DOHH2 (cell line): Measurements from ENCODE around the gene SMTN.

Experiments used
- H3F3A ChIP-seq: fragments of 200-600 bp; sonication (generic), shearing (Covaris generic); 2 replicates; pipeline ENCODE4 v1.6.0; 2016; ENCODE audit warnings: antibody characterized with exemption, mild to moderate bottlenecking; ENCODE audit not compliant: control insufficient read depth, insufficient read depth
- H3K27ac ChIP-seq: fragments of 200-600 bp; sonication (generic); 2 replicates; pipeline ENCODE4 v1.5.1; 2014; ENCODE audit warnings: low read depth, mild to moderate bottlenecking, low read length, moderate library complexity
- H3K27me3 ChIP-seq: fragments of 200-600 bp; sonication (generic); 2 replicates; pipeline ENCODE4 v1.6.1; 2014; ENCODE audit warnings: mild to moderate bottlenecking, low read length, mixed read lengths; ENCODE audit not compliant: control insufficient read depth
- H3K36me3 ChIP-seq: fragments of 200-600 bp; sonication (generic); 2 replicates; pipeline ENCODE4 v1.6.1; 2014; ENCODE audit warnings: mild to moderate bottlenecking, low read length, moderate library complexity, mixed read lengths; ENCODE audit not compliant: control insufficient read depth
- H3K4me1 ChIP-seq: fragments of 200-600 bp; sonication (generic); 2 replicates; pipeline ENCODE4 v1.6.1; 2014; ENCODE audit warnings: mild to moderate bottlenecking, low read length, mixed read lengths; ENCODE audit not compliant: control insufficient read depth
- H3K4me2 ChIP-seq: fragments of 200-600 bp; sonication (generic); 2 replicates; pipeline ENCODE4 v1.6.0; 2014; ENCODE audit warnings: mild to moderate bottlenecking, low read length, moderate library complexity
- H3K4me3 ChIP-seq: fragments of 200-600 bp; sonication (generic); 2 replicates; pipeline ENCODE4 v1.5.1; 2014; ENCODE audit warnings: mild to moderate bottlenecking, low read length, mixed read lengths
- H3K79me2 ChIP-seq: fragments of 200-600 bp; sonication (generic); 2 replicates; pipeline ENCODE4 v1.6.1; 2014; ENCODE audit warnings: mild to moderate bottlenecking, low read length, mixed read lengths; ENCODE audit not compliant: control insufficient read depth
- H3K9me2 ChIP-seq: fragments of 200-600 bp; sonication (generic); replicated peaks from 2 replicates; pipeline ENCODE4 v1.6.1; 2014; ENCODE audit warnings: mild to moderate bottlenecking, low read length, mixed read lengths; ENCODE audit not compliant: control insufficient read depth
- H3K9me3 ChIP-seq: fragments of 200-600 bp; sonication (generic); 2 replicates; pipeline ENCODE4 v1.6.1; 2014; ENCODE audit warnings: antibody characterized with exemption, low read length, mixed read lengths; ENCODE audit not compliant: control insufficient read depth, insufficient read depth
- H4K20me1 ChIP-seq: fragments of 200-600 bp; sonication (generic); 2 replicates; pipeline ENCODE4 v1.6.0; 2014; ENCODE audit warnings: low read depth, mild to moderate bottlenecking, antibody characterized with exemption, low read length, moderate library complexity; ENCODE audit not compliant: control insufficient read depth, insufficient read depth
- EZH2phosphoT487 ChIP-seq: fragments of 200-600 bp; sonication (generic); IDR thresholded peaks from 2 replicates; pipeline ENCODE4 v1.6.1; 2017; ENCODE audit warnings: borderline replicate concordance, mild to moderate bottlenecking, antibody characterized with exemption, low read length, moderate library complexity, mixed read lengths
- TF ChIP-seq, protein P1 (sequence below): fragments of 200-600 bp; sonication (generic); IDR thresholded peaks from one replicate; pipeline ENCODE4 v1.5.1; 2014; ENCODE audit warnings: antibody characterized with exemption, mild to moderate bottlenecking, low read depth, low read length; ENCODE audit not compliant: poor library complexity, severe bottlenecking

SMTN gene

DNA sequence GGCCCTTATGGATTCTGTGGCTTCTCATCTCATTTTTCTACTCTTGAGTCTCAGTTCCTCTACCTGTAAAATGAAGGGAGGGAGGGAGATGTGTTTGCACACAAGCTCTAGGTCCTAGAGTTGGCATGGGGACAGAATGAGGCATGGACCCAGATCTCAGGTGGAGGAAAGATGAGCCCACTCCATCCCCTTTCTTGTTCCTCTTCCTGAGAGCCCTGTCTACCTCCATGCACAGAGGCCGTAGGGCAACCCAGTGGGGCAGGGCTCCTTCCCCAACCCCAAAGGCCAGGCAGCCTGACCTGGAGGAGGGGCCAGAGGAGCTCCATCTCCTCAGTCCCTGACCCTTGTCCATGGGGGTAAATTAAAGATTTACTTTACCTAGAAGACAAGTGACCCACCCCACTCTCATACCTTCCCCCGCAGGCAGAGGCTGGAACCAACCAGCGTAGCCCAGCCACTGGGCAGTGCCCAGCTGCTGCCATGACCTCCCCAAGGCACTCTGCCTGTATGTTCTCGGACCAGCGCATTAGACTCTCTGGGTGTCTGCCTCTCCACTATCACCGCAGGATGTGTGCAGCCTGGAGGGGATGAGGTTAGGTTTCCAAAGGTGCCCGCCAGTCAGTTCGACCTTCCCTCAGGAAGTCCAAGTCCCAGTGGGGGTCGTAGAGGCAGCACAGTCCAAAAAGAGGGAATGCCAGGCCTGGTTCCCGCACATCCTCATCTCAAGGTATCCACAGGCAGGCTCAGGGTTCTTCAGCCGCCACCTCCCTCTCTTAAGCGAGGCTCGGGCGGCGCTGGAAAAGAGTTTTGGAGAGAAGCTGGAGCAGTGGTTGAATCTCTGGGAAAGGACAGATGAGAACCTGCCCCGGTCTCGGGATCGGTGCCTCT, 3.0 kb downstream of the SMTN start:
- H3K9me2 ChIP-seq: no peaks in the 10 kb centered on the region
- peak overlapping the region; percentile 89 for H3K4me2 ChIP-seq
- peak overlapping the region; percentile 76 for H3K27ac ChIP-seq
- H3K9me3 ChIP-seq: no peaks in the 10 kb centered on the region
- H3F3A ChIP-seq: 0 out of 2 replicates have a peak, but pooled peaks cover 4% of the 10 kb centered on the region
- H3K36me3 ChIP-seq: 0 out of 2 replicates have a peak, but pooled peaks cover 3% of the 10 kb centered on the region
- H3K79me2 ChIP-seq: peaks cover 19% of the 10 kb centered on the region
- H3K27me3 ChIP-seq: no peaks in the 10 kb centered on the region
- TF ChIP-seq, protein P1, sequence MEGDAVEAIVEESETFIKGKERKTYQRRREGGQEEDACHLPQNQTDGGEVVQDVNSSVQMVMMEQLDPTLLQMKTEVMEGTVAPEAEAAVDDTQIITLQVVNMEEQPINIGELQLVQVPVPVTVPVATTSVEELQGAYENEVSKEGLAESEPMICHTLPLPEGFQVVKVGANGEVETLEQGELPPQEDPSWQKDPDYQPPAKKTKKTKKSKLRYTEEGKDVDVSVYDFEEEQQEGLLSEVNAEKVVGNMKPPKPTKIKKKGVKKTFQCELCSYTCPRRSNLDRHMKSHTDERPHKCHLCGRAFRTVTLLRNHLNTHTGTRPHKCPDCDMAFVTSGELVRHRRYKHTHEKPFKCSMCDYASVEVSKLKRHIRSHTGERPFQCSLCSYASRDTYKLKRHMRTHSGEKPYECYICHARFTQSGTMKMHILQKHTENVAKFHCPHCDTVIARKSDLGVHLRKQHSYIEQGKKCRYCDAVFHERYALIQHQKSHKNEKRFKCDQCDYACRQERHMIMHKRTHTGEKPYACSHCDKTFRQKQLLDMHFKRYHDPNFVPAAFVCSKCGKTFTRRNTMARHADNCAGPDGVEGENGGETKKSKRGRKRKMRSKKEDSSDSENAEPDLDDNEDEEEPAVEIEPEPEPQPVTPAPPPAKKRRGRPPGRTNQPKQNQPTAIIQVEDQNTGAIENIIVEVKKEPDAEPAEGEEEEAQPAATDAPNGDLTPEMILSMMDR: no peak
- no peak for TF ChIP-seq EZH2phosphoT487
- H4K20me1 ChIP-seq: no peaks in the 10 kb centered on the region
- H3K4me1 ChIP-seq: peaks cover 51% of the 10 kb centered on the region
- peak overlapping the region; percentile 86 for H3K4me3 ChIP-seq

- 0 out of 2 replicates have a peak, but pooled peaks cover 4% of the 10 kb centered on the region for H3F3A ChIP-seq
- peaks cover 53% of the 10 kb centered on the region for H3K4me1 ChIP-seq
- H3K27me3 ChIP-seq: no peaks in the 10 kb centered on the region
- H3K4me2 ChIP-seq: peak overlapping the region; percentile 89
- H3K36me3 ChIP-seq: 0 out of 2 replicates have a peak, but pooled peaks cover 3% of the 10 kb centered on the region
- H3K79me2 ChIP-seq: peaks cover 19% of the 10 kb centered on the region
- no peaks in the 10 kb centered on the region for H3K9me2 ChIP-seq
- TF ChIP-seq, protein P1: peak; percentile 93
- no peak for TF ChIP-seq EZH2phosphoT487
- peak overlapping the region; percentile 86 for H3K4me3 ChIP-seq
- no peaks in the 10 kb centered on the region for H3K9me3 ChIP-seq
- no peaks in the 10 kb centered on the region for H4K20me1 ChIP-seq
- H3K27ac ChIP-seq: peak overlapping the region; percentile 76
These were observed 3.8 kb downstream of the SMTN start for GRCh38 chr22:31084811-31085492.

DNA sequence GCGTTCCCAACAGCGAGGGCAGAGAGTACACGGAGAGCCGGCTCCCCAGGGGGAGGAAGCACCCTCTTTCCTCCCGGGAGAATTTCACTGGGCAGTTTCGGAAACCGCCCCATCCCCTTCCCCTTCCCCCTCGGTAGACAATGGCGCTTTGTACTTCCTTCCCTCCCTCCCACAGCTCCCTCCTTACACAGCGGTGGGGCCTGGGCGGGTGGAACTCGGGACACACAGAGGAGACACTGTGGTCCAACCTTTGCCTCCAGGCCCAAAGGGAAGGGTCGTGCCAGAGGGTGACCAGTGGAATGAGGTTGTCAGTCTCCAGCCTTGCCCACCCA, 4.3 kb downstream of the SMTN start:
- no peak for TF ChIP-seq EZH2phosphoT487
- TF ChIP-seq, protein P1: peak; percentile 14
- Histone ChIP-seq H3K4me2 (peak overlapping the region; percentile 89), H3K79me2 (peaks cover 19% of the 10 kb centered on the region)

More for the DNA sequence above, 4.3 kb downstream of the SMTN start:
- 0 out of 2 replicates have a peak, but pooled peaks cover 4% of the 10 kb centered on the region for H3F3A ChIP-seq
- no peak overlapping the region for H3K27ac ChIP-seq
- H3K4me1 ChIP-seq: peaks cover 50% of the 10 kb centered on the region
- no peaks in the 10 kb centered on the region for H4K20me1 ChIP-seq
- no peaks in the 10 kb centered on the region for H3K9me2 ChIP-seq
- 0 out of 2 replicates have a peak, but pooled peaks cover 3% of the 10 kb centered on the region for H3K36me3 ChIP-seq
- no peaks in the 10 kb centered on the region for H3K9me3 ChIP-seq
- no peaks in the 10 kb centered on the region for H3K27me3 ChIP-seq
- H3K4me3 ChIP-seq: peak overlapping the region; percentile 86
